Muscle layer of duodenum (tissue), 2 donors: ENCODE measurements around the gene FZD4.

ENCODE experiments used
- H3K27ac ChIP-seq: one replicate; pipeline ENCODE4 v1.7.0; 2013; ENCODE audit warnings: mild to moderate bottlenecking, low read length
- H3K27me3 ChIP-seq: one replicate; pipeline ENCODE4 v1.7.0; 2013; ENCODE audit warnings: low read depth, mild to moderate bottlenecking, control low read depth, low read length
- H3K36me3 ChIP-seq, 2 donors: one replicate each; pipeline ENCODE4 v1.7.0; 2013; ENCODE audit warnings: low read length in 2 of 2, control low read depth in 1 of 2, mild to moderate bottlenecking in 1 of 2; ENCODE audit not compliant: insufficient read depth in 2 of 2, control insufficient read depth in 1 of 2
- H3K4me1 ChIP-seq, 2 donors: one replicate each; pipeline ENCODE4 v1.7.0; 2013; ENCODE audit warnings: low read length in 2 of 2, mild to moderate bottlenecking in 2 of 2, control low read depth in 1 of 2, moderate library complexity in 1 of 2; ENCODE audit not compliant: insufficient read depth in 2 of 2, control insufficient read depth in 1 of 2
- H3K4me3 ChIP-seq, 2 donors: one replicate each; pipeline ENCODE4 v1.7.0; 2013; ENCODE audit warnings: low read length in 2 of 2, low read depth in 1 of 2, mild to moderate bottlenecking in 1 of 2
- H3K9me3 ChIP-seq, 2 donors: one replicate each; pipeline ENCODE4 v1.7.0; 2013; ENCODE audit warnings: low read length in 2 of 2, control low read depth in 1 of 2, mild to moderate bottlenecking in 1 of 2; ENCODE audit not compliant: control insufficient read depth in 1 of 2
- donor health status: healthy.

The FZD4 gene

GRCh38 chr11:86900162-86900561 lies 55.0 kb downstream of the FZD4 start:
- no peak overlapping the region for H3K27ac ChIP-seq
- H3K4me1 ChIP-seq, result peaks cover 0 to 8% of the 10 kb centered on the region in 2 donors
- no peak overlapping the region for H3K4me3 ChIP-seq
- no peaks in the 10 kb centered on the region for H3K36me3 ChIP-seq
- no peaks in the 10 kb centered on the region for H3K9me3 ChIP-seq
- H3K27me3 ChIP-seq, result no peaks in the 10 kb centered on the region

DNA sequence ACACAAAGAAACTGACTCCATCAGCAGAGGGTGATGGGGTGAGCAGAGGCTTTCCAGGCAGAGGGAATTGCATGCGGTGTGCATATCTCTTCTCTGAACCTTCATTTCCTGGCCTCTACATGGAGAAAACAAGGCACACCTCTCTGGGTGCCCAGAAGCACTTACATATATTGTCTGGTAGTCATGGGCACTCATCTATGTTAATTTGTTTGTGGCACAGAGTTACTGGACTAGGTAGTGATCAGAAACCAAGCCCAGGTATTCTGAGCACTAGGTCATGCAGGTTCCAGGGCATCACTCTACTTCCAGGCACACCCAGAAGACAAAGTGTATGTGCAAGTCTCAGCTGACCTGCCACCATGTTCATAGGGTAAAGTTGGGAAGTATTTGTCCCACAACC lies 56.5 kb downstream of the FZD4 start:
- no peak overlapping the region for H3K27ac ChIP-seq
- no peaks in the 10 kb centered on the region for H3K36me3 ChIP-seq
- H3K4me1 ChIP-seq, result peaks cover 0 to 8% of the 10 kb centered on the region in 2 donors
- H3K4me3 ChIP-seq, result no peak overlapping the region
- H3K9me3 ChIP-seq, result no peaks in the 10 kb centered on the region
- no peaks in the 10 kb centered on the region for H3K27me3 ChIP-seq

DNA sequence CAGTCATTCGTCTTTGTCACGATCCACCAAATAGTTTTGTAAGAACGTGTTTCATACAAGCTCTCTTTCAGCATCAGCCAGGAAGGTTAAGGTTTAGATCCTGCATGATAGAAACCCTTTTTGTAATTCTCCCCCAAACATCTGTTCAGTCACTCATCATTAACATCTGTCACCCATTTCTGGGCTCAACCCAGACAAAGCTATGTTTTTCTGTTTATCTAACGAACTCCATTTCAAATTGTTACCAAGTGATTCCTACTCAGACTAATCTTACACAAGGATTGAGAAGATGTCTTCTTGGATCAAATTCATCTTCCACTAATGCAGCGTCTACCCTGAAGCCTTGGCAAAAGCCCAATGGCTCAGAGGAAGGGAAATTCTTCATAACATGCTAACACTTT lies 58.8 kb downstream of the FZD4 start:
- H3K4me3 ChIP-seq, result no peak overlapping the region
- H3K36me3 ChIP-seq, result no peaks in the 10 kb centered on the region
- H3K9me3 ChIP-seq, result no peaks in the 10 kb centered on the region
- H3K4me1 ChIP-seq, result peaks cover 0 to 8% of the 10 kb centered on the region in 2 donors
- H3K27ac ChIP-seq, result no peak overlapping the region
- H3K27me3 ChIP-seq, result no peaks in the 10 kb centered on the region
